K562 (cell line): ENCODE data around the gene MED13L. TPM values are rescaled to one million over a fixed set of nuclear protein-coding genes. Genes with fewer than 3 reads are reported as not detected.

Source experiments
- ATAC-seq: fragments of 200-7000 bp; cut with Tn5 transposase; 3 replicates; pipeline ENCODE4 v1.9.1; 2020; ENCODE audit warnings: moderate library complexity
- BruUV-seq: library from RNA; stranded (reverse); fragments of 400-500 nt; replicated peaks from 2 replicates; lab custom pipeline; 2021; lab: Mats Ljungman, UMichigan
- CTCF ChIA-PET: fragments of 300-600 bp; formaldehyde crosslinking; extraction: SDS; loops from one replicate; lab custom pipeline; 2021; ENCODE audit warnings: low intra/inter-chr PET ratio; lab: Yijun Ruan, JAX
- POLR2A ChIA-PET: fragments of 300-600, 350-650 bp; sonication (Branson Sonifier 250); formaldehyde crosslinking; extraction: SDS; loops from one replicate; lab custom pipeline; 2021; ENCODE audit warnings: antibody characterized with exemption, inconsistent platforms; lab: Yijun Ruan, JAX
- DNase-seq, 4 experiments: peaks; one replicate each; pipeline versions ENCODE4 v3.0.0 to v3.0.0-alpha.2; 2011 to 2018; ENCODE audit warnings: low spot score in 3 of 4, mixed read lengths in 3 of 4; ENCODE audit errors: extremely low read depth in 1 of 4
- FAIRE-seq: peaks from 2 replicates; lab custom pipeline; 2011; peaks lifted over from hg19 to GRCh38; lab: Jason Lieb, UNC
- H2AFZ ChIP-seq: 2 replicates; pipeline ENCODE4 v1.6.0; 2011; ENCODE audit warnings: low read depth, low read length, control low read depth, inconsistent platforms
- H3K27ac ChIP-seq: fragments of 200-600 bp; 3 replicates; pipeline ENCODE4 v1.8.0; 2011; ENCODE audit warnings: low read depth, mild to moderate bottlenecking, control low read depth, inconsistent platforms, low read length, moderate library complexity, mixed read lengths; ENCODE audit errors: extremely low read depth
- H3K27me3 ChIP-seq, 2 experiments: fragments of 300-600 bp in 1 of 2; 2 replicates in 1 of 2; 3 replicates in 1 of 2; pipeline versions ENCODE4 v1.6.0 to v1.8.0; 2011; ENCODE audit warnings: inconsistent platforms in 2 of 2, low read length in 2 of 2, mild to moderate bottlenecking in 1 of 2, mixed read lengths in 1 of 2, moderate library complexity in 1 of 2; ENCODE audit not compliant: control insufficient read depth in 2 of 2, insufficient read depth in 2 of 2
- H3K36me3 ChIP-seq: fragments of 300-600 bp; 3 replicates; pipeline ENCODE4 v1.8.0; 2011; ENCODE audit warnings: mild to moderate bottlenecking, low read length, inconsistent platforms; ENCODE audit not compliant: control insufficient read depth, insufficient read depth
- H3K4me1 ChIP-seq, 2 experiments: fragments of 200-600 bp in 1 of 2; replicated peaks in 1 of 2; 2 replicates in 1 of 2; 3 replicates in 1 of 2; pipeline versions ENCODE4 v1.5.1 to v1.8.0; 2011; ENCODE audit warnings: inconsistent platforms in 2 of 2, low read length in 2 of 2, mild to moderate bottlenecking in 1 of 2, mixed read lengths in 1 of 2, moderate library complexity in 1 of 2; ENCODE audit not compliant: control insufficient read depth in 2 of 2, insufficient read depth in 2 of 2
- H3K4me2 ChIP-seq: 2 replicates; pipeline ENCODE4 v1.6.1; 2011; ENCODE audit warnings: low read length, control low read depth, inconsistent platforms, mixed read lengths; ENCODE audit not compliant: insufficient read depth
- H3K4me3 ChIP-seq: fragments of 200-600 bp; sonication (generic), shearing (Covaris generic); 2 replicates; pipeline ENCODE4 v1.5.1; 2016; ENCODE audit warnings: control low read depth, inconsistent platforms
- H3K79me2 ChIP-seq: fragments of 200-600 bp; 3 replicates; pipeline ENCODE4 v1.8.0; 2011; ENCODE audit warnings: low read length, inconsistent platforms; ENCODE audit not compliant: control insufficient read depth, insufficient read depth
- H3K9ac ChIP-seq, 2 experiments: 2 replicates each; pipeline versions ENCODE4 v1.6.0 to v1.6.1; 2011; ENCODE audit warnings: low read depth in 2 of 2, low read length in 2 of 2, control low read depth in 1 of 2, inconsistent platforms in 1 of 2, mild to moderate bottlenecking in 1 of 2, mixed read lengths in 1 of 2; ENCODE audit not compliant: insufficient read depth in 1 of 2
- H3K9me1 ChIP-seq: one replicate; pipeline ENCODE4 v1.6.0; 2011; ENCODE audit warnings: inconsistent platforms, mild to moderate bottlenecking, low read length, moderate library complexity; ENCODE audit not compliant: control insufficient read depth, insufficient read depth
- H3K9me3 ChIP-seq: replicated peaks from 2 replicates; pipeline ENCODE4 v1.5.1; 2011; ENCODE audit warnings: low read depth, low read length, inconsistent platforms; ENCODE audit not compliant: control insufficient read depth, insufficient read depth
- H4K20me1 ChIP-seq: replicated peaks from 2 replicates; pipeline ENCODE4 v1.6.1; 2011; ENCODE audit warnings: low read length, inconsistent platforms, mixed read lengths; ENCODE audit not compliant: control insufficient read depth, insufficient read depth
- ARHGAP35 ChIP-seq: fragments of 450-650 bp; IDR thresholded peaks from 2 replicates; pipeline ENCODE4 v1.6.1; 2018; ENCODE audit not compliant: partially characterized antibody
- ARID3A ChIP-seq: IDR thresholded peaks from 2 replicates; pipeline ENCODE4 v1.6.1; 2012; ENCODE audit warnings: low read depth, low read length, improper control_type of control experiment, borderline replicate concordance
- CHD1 ChIP-seq: fragments of 200-600 bp; sonication (generic); IDR thresholded peaks from one replicate; pipeline ENCODE4 v1.6.1; 2012; ENCODE audit warnings: mild to moderate bottlenecking, moderate library complexity, low read length, inconsistent platforms
- GTF2E2 ChIP-seq: fragments of 200-800 bp; sonication (Bioruptor generic); IDR thresholded peaks from 2 replicates; pipeline ENCODE4 v1.6.1; 2016; ENCODE audit warnings: missing genetic modification characterization, missing compliant biosample characterization
- MEIS2 ChIP-seq: fragments of 450-650 bp; IDR thresholded peaks from 2 replicates; pipeline ENCODE4 v1.6.1; 2014; ENCODE audit warnings: mild to moderate bottlenecking; ENCODE audit not compliant: partially characterized antibody
- SMARCB1 ChIP-seq: IDR thresholded peaks from 2 replicates; pipeline ENCODE4 v1.6.1; 2011; ENCODE audit warnings: improper control_type of control experiment, low read depth; ENCODE audit not compliant: insufficient read length
- TBL1XR1 ChIP-seq, 2 experiments: IDR thresholded peaks; 2 replicates each; pipeline ENCODE4 v1.6.1; 2012; ENCODE audit warnings: improper control_type of control experiment in 2 of 2, low read length in 2 of 2, mild to moderate bottlenecking in 1 of 2
- ZEB2 ChIP-seq: fragments of 450-650 bp; IDR thresholded peaks from 2 replicates; pipeline ENCODE4 v1.6.1; 2016
- WGBS: fragments of 100-300 bp; shearing (Covaris generic); methylation state at CpG from one replicate; pipeline ENCODE4 v1.1.6; 2016; ENCODE audit warnings: low coverage, mixed read lengths; ENCODE audit not compliant: insufficient coverage; ENCODE audit errors: missing lambda C conversion rate; 5-methylcytosine and 5-hydroxymethylcytosine counted together
- in situ Hi-C: fragments of 300-500 bp; cut with MboI; formaldehyde crosslinking; loops from 4 replicates; pipeline ENCODE4 v1.15.0; 2018; ENCODE audit warnings: inconsistent platforms, mixed read lengths
- intact Hi-C: fragments of 100-400 bp; cut with micrococcal nuclease; formaldehyde crosslinking; loops from 2 replicates; pipeline ENCODE4 v1.14.2; 2022
- polyA plus RNA-seq, 8 experiments: library from polyadenylated mRNA; depleted of rRNA in 4 of 8; stranded (reverse) in 5 of 8; unstranded in 3 of 8; fragments of >200 nt; fragmentation: Nextera tagmentation in 2 of 8; fragmentation: Illumina TruSeq in 1 of 8; extraction: Ambion mirVana in 2 of 8; extraction: Trizol in 1 of 8; gene quantifications; 2 replicates each; pipeline versions ENCODE4 v1.2.1 to v1.2.3, GENCODE V29; 2011 to 2014; ENCODE audit warnings: inconsistent platforms in 1 of 8, missing spikeins in 1 of 8
- total RNA-seq, 7 experiments: library from RNA; depleted of rRNA in 6 of 7; stranded (reverse); fragments of >200 nt in 6 of 7; fragmentation: Illumina TruSeq in 2 of 7; extraction: Trizol in 2 of 7; gene quantifications; 2 replicates each; pipeline versions ENCODE4 v1.2.1 to v1.2.3, GENCODE V29; 2011 to 2021; ENCODE audit warnings: low replicate concordance in 1 of 7
- TF ChIP-seq, protein P1 (sequence below): fragments of 450-650 bp; formaldehyde crosslinking; IDR thresholded peaks from 2 replicates; pipeline ENCODE4 v1.4.0; 2020; ENCODE audit warnings: mild to moderate bottlenecking, moderate library complexity

MED13L gene
- total and polyA plus RNA-seq, 9 of the 15 experiments (the other 6 are each of a cell fraction or from before 2014, with no cell fraction given) = 13.4 to 90.3 (median 36.9) TPM

- Histone ChIP-seq H3K4me2 (peak overlapping the region; percentile 21; the same call in 1 of the 2 replicates), H3K27me3 (no peaks in the 10 kb centered on the region), H3K4me1 (peaks cover 0 to 25% of the 10 kb centered on the region in 2 experiments; a peak in 3 of 5 replicates), H2AFZ (no peak overlapping the region), H3K36me3 (peaks cover 5% of the 10 kb centered on the region; the same call in 1 of the 3 replicates), H4K20me1 (peaks cover 3% of the 10 kb centered on the region), H3K27ac (peak overlapping the region; percentile 45; the same call in 1 of the 3 replicates), H3K4me3 (no peak overlapping the region), H3K9me3 (no peaks in the 10 kb centered on the region), H3K79me2 (peaks cover 94% of the 10 kb centered on the region), H3K9ac (peak overlapping the region in 1 of 2 experiments; percentile 18; a peak in 1 of 4 replicates), H3K9me1 (no peaks in the 10 kb centered on the region)
- 15% methylated on average over 3 of the region's 3 CpGs for WGBS
- no TSS peak for BruUV-seq
- DNase-seq (peak; percentile 27 to 44 (median 37)), FAIRE-seq (no peak), ATAC-seq (peak; percentile 72)
- ChIA-PET CTCF (interaction anchor here (0.7 to 2.4 kb wide), 3 partner anchors 28 to 221 kb away, joined by 5 to 11 read pairs (median 10); no protein-coding TSS in a partner anchor), POLR2A (interaction anchor here (1.3 to 2.1 kb wide), 4 partner anchors 12 to 40 kb away, joined by 3 to 8 read pairs (median 4); no protein-coding TSS in a partner anchor)
- in situ Hi-C loops = no loop called here
- TF ChIP-seq SMARCB1 (no peak), CHD1 (peak; percentile 27)
- intact Hi-C loops = loop anchor here (1.0 to 5.0 kb wide), 4 partner anchors 94 to 240 kb away; no protein-coding TSS in a partner anchor
Observed at GRCh38 chr12:116236976-116237375, 40.5 kb downstream of the MED13L start.

GRCh38 chr12:116236148-116236731, 41.3 kb downstream of the MED13L start:
- in situ Hi-C loops (no loop called here), intact Hi-C loops (loop anchor here (1.0 to 5.0 kb wide), 4 partner anchors 93 to 239 kb away; no protein-coding TSS in a partner anchor)
- Histone ChIP-seq H3K9ac (peak overlapping the region in 1 of 2 experiments; percentile 13; a peak in 1 of 4 replicates), H3K36me3 (peaks cover 5% of the 10 kb centered on the region; the same call in 1 of the 3 replicates), H3K4me2 (no peak overlapping the region; the same call in 1 of the 2 replicates), H3K4me1 (peaks cover 0 to 20% of the 10 kb centered on the region in 2 experiments; a peak in 3 of 5 replicates), H2AFZ (no peak overlapping the region), H3K4me3 (no peak overlapping the region), H3K9me3 (no peaks in the 10 kb centered on the region), H3K27ac (peak overlapping the region; percentile 45; the same call in 1 of the 3 replicates), H3K79me2 (peaks cover 94% of the 10 kb centered on the region), H4K20me1 (peaks cover 3% of the 10 kb centered on the region), H3K9me1 (no peaks in the 10 kb centered on the region), H3K27me3 (no peaks in the 10 kb centered on the region)
- FAIRE-seq (peak; percentile 84), DNase-seq (peak; percentile 22 to 76 (median 44)), ATAC-seq (peak; percentile 87)
- ChIA-PET POLR2A (interaction anchor here (1.0 to 2.1 kb wide), 6 partner anchors 9 to 39 kb away, joined by 3 to 8 read pairs (median 4); no protein-coding TSS in a partner anchor), CTCF (interaction anchor here (0.7 to 2.4 kb wide), 6 partner anchors 27 to 238 kb away, joined by 4 to 11 read pairs (median 8); no protein-coding TSS in a partner anchor)
- 3% methylated on average over 3 of the region's 3 CpGs for WGBS
- BruUV-seq = no TSS peak
- TF ChIP-seq, protein P1, sequence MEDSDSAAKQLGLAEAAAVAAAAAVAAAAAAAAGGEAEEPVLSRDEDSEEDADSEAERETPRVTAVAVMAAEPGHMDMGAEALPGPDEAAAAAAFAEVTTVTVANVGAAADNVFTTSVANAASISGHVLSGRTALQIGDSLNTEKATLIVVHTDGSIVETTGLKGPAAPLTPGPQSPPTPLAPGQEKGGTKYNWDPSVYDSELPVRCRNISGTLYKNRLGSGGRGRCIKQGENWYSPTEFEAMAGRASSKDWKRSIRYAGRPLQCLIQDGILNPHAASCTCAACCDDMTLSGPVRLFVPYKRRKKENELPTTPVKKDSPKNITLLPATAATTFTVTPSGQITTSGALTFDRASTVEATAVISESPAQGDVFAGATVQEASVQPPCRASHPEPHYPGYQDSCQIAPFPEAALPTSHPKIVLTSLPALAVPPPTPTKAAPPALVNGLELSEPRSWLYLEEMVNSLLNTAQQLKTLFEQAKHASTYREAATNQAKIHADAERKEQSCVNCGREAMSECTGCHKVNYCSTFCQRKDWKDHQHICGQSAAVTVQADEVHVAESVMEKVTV (CRISPR knock-in tag) = peak; percentile 71
- TF ChIP-seq ARHGAP35 (no peak), ZEB2 (no peak), MEIS2 (no peak), ARID3A (0 out of 2 replicates have a peak, but pooled peaks have one; percentile 45), GTF2E2 (tag) (0 out of 2 replicates have a peak, but pooled peaks have one; percentile 23), TBL1XR1 (IDR thresholded peaks at IDR 0.05; ENCODE audit: low read length in 2 of 2) (peak in 1 of 2 experiments; percentile 33; a peak in 1 of 4 replicates)
